CD4-positive, alpha-beta T cell treated with Interleukin-17A for 1 hour (primary cell): ENCODE results near the gene PJA2.

Experiments
- DNase-seq: peaks from one replicate; pipeline ENCODE4 v3.0.0-alpha.2; 2020

Gene PJA2

GRCh38 chr5:109347252-109347888, 62.4 kb downstream of the PJA2 start:
- DNase-seq = no peak

- no peak for DNase-seq
Measured at GRCh38 chr5:109345699-109346098, 64.1 kb downstream of the PJA2 start.

- no peak for DNase-seq
Measured at GRCh38 chr5:109340351-109340750, 69.4 kb downstream of the PJA2 start.

GRCh38 chr5:109335114-109335513, 74.7 kb downstream of the PJA2 start:
- DNase-seq = no peak

- DNase-seq = no peak
Measured at GRCh38 chr5:109334056-109334455, 75.7 kb downstream of the PJA2 start.

- no peak for DNase-seq
Measured at GRCh38 chr5:109329333-109330237, 80.2 kb downstream of the PJA2 start.

GRCh38 chr5:109328626-109329025, 81.1 kb downstream of the PJA2 start:
- DNase-seq = no peak

- DNase-seq = no peak
Measured at GRCh38 chr5:109327570-109327969, 82.2 kb downstream of the PJA2 start.

- no peak for DNase-seq
Measured at GRCh38 chr5:109326919-109327318, 82.9 kb downstream of the PJA2 start.

GRCh38 chr5:109325456-109325855, 84.3 kb downstream of the PJA2 start:
- no peak for DNase-seq

- no peak for DNase-seq
Measured at GRCh38 chr5:109324931-109325330, 84.8 kb downstream of the PJA2 start.

GRCh38 chr5:109324351-109324750, 85.4 kb downstream of the PJA2 start:
- DNase-seq = no peak

- DNase-seq = no peak
Measured at GRCh38 chr5:109322694-109323093, 87.1 kb downstream of the PJA2 start.

- DNase-seq = no peak
Measured at GRCh38 chr5:109319351-109319750, 90.4 kb downstream of the PJA2 start.

GRCh38 chr5:109318455-109319108, 91.2 kb downstream of the PJA2 start:
- no peak for DNase-seq

- DNase-seq = no peak
Measured at GRCh38 chr5:109316634-109317033, 93.1 kb downstream of the PJA2 start.

- DNase-seq = no peak
Measured at GRCh38 chr5:109315245-109315644, 94.5 kb downstream of the PJA2 start.

- DNase-seq = no peak
Measured at GRCh38 chr5:109313127-109313526, 96.6 kb downstream of the PJA2 start.

- no peak for DNase-seq
Measured at GRCh38 chr5:109312695-109313094, 97.1 kb downstream of the PJA2 start.

GRCh38 chr5:109310315-109310714, 99.5 kb downstream of the PJA2 start:
- DNase-seq = no peak

GRCh38 chr5:109309326-109310063, 100.3 kb downstream of the PJA2 start:
- no peak for DNase-seq

GRCh38 chr5:109307951-109308350, 101.8 kb downstream of the PJA2 start:
- no peak for DNase-seq

GRCh38 chr5:109307456-109307855, 102.3 kb downstream of the PJA2 start:
- DNase-seq = no peak
